HCT116 (cell line): ENCODE data around the gene CACNA1G. TPM values are rescaled to one million over a fixed set of nuclear protein-coding genes. Genes with fewer than 3 reads are reported as not detected.

Experiments
- ATAC-seq: fragments of 200-7000 bp; cut with Tn5 transposase; 2 replicates; pipeline ENCODE4 v1.9.1; 2020; ENCODE audit warnings: mild to moderate bottlenecking, moderate library complexity
- BruUV-seq: library from RNA; stranded (reverse); fragments of 400-500 nt; replicated peaks from 2 replicates; lab custom pipeline; 2021; lab: Mats Ljungman, UMichigan
- CTCF ChIA-PET: fragments of 300-600 bp; sonication (Branson Sonifier 250); formaldehyde crosslinking; loops from one replicate; lab custom pipeline; 2021; ENCODE audit warnings: antibody characterized with exemption; lab: Charles Lee
- POLR2A ChIA-PET: fragments of 300-600, 350-600 bp; sonication (Branson Sonifier 250); formaldehyde crosslinking; loops from one replicate; lab custom pipeline; 2021; ENCODE audit warnings: antibody characterized with exemption; lab: Charles Lee
- RAD21 ChIA-PET, 2 experiments: fragments of 300-600 bp; sonication (Branson Sonifier 250); formaldehyde crosslinking; loops; one replicate each; lab custom pipeline; 2023; ENCODE audit warnings: low total read pairs in 2 of 2; ENCODE audit not compliant: uncharacterized antibody in 2 of 2, unreplicated experiment in 2 of 2, low non-redundant PET in 1 of 2; lab: Charles Lee
- DNase-seq: peaks from one replicate; pipeline ENCODE4 v3.0.0-alpha.2; 2010; ENCODE audit warnings: low read depth, low spot score
- H2AFZ ChIP-seq: fragments of 200-600 bp; shearing (Covaris generic), sonication (generic); 2 replicates; pipeline ENCODE4 v1.6.1; 2017; ENCODE audit warnings: low read depth, mixed run types, mixed read lengths, antibody characterized with exemption, low read length; ENCODE audit not compliant: poor library complexity, severe bottlenecking
- H3K27ac ChIP-seq: 2 replicates; pipeline ENCODE4 v1.5.1; 2012; ENCODE audit warnings: low read depth, low read length
- H3K27me3 ChIP-seq: fragments of 200-600 bp; sonication (generic); 2 replicates; pipeline ENCODE4 v1.6.1; 2016; ENCODE audit warnings: mixed run types, low read length, mixed read lengths; ENCODE audit not compliant: insufficient read depth
- H3K36me3 ChIP-seq, 2 experiments: fragments of 200-500 bp in 1 of 2; fragments of 200-600 bp in 1 of 2; sonication (Bioruptor generic) in 1 of 2; sonication (generic) in 1 of 2; 2 replicates each; pipeline versions ENCODE4 v1.5.1 to v1.6.1; 2014 to 2016; ENCODE audit warnings: low read length in 2 of 2, inconsistent platforms in 1 of 2, mixed read lengths in 1 of 2, mixed run types in 1 of 2; ENCODE audit not compliant: insufficient read depth in 2 of 2, control insufficient read depth in 1 of 2
- H3K4me1 ChIP-seq, 2 experiments: fragments of 200-600 bp in 1 of 2; sonication (generic) in 1 of 2; 2 replicates each; pipeline versions ENCODE4 v1.5.1 to v1.6.1; 2012 to 2017; ENCODE audit warnings: low read length in 2 of 2, inconsistent platforms in 1 of 2, mild to moderate bottlenecking in 1 of 2, mixed read lengths in 1 of 2, mixed run types in 1 of 2, moderate library complexity in 1 of 2; ENCODE audit not compliant: insufficient read depth in 2 of 2, control insufficient read depth in 1 of 2
- H3K4me2 ChIP-seq: fragments of 200-600 bp; sonication (generic); 2 replicates; pipeline ENCODE4 v1.6.1; 2017; ENCODE audit warnings: mixed run types, low read length, mixed read lengths
- H3K4me3 ChIP-seq, 2 experiments: fragments of 200-600 bp in 1 of 2; sonication (generic) in 1 of 2; replicated peaks in 1 of 2; 2 replicates each; pipeline ENCODE4 v1.5.1; 2011 to 2016; ENCODE audit warnings: low read length in 2 of 2, control low read depth in 1 of 2, low read depth in 1 of 2, mild to moderate bottlenecking in 1 of 2, mixed read lengths in 1 of 2, mixed run types in 1 of 2
- H3K79me2 ChIP-seq: fragments of 200-600 bp; sonication (generic); 2 replicates; pipeline ENCODE4 v1.6.1; 2017; ENCODE audit warnings: mild to moderate bottlenecking, mixed run types, low read length, moderate library complexity, mixed read lengths; ENCODE audit not compliant: insufficient read depth
- H3K9ac ChIP-seq: fragments of 200-600 bp; sonication (generic); 2 replicates; pipeline ENCODE4 v1.6.1; 2016; ENCODE audit warnings: low read length, mixed read lengths
- H3K9me2 ChIP-seq: fragments of 200-600 bp; sonication (generic), shearing (Covaris generic); 2 replicates; pipeline ENCODE4 v1.6.1; 2017; ENCODE audit warnings: mixed run types, mild to moderate bottlenecking, moderate library complexity; ENCODE audit not compliant: insufficient read depth
- H3K9me3 ChIP-seq, 2 experiments: fragments of 200-500 bp in 1 of 2; fragments of 200-600 bp in 1 of 2; sonication (Bioruptor generic) in 1 of 2; sonication (generic) in 1 of 2; 2 replicates each; pipeline ENCODE4 v1.6.1; 2014 to 2017; ENCODE audit warnings: low read length in 2 of 2, mixed read lengths in 2 of 2, inconsistent platforms in 1 of 2, low read depth in 1 of 2, mild to moderate bottlenecking in 1 of 2, mixed run types in 1 of 2, moderate library complexity in 1 of 2; ENCODE audit not compliant: control insufficient read depth in 1 of 2, insufficient read depth in 1 of 2
- H4K20me1 ChIP-seq: fragments of 200-600 bp; sonication (generic), shearing (Covaris generic); 2 replicates; pipeline ENCODE4 v1.6.1; 2017; ENCODE audit warnings: mixed run types, mild to moderate bottlenecking, moderate library complexity; ENCODE audit not compliant: insufficient read depth
- POLR2AphosphoS5 ChIP-seq: IDR thresholded peaks from 2 replicates; pipeline ENCODE4 v1.6.1; 2011; ENCODE audit warnings: mild to moderate bottlenecking, low read depth, low read length, moderate library complexity
- TCF7L2 ChIP-seq: IDR thresholded peaks from 2 replicates; pipeline ENCODE4 v1.7.0; 2011; ENCODE audit warnings: borderline replicate concordance, inconsistent platforms; ENCODE audit not compliant: insufficient read depth, insufficient read length; ENCODE audit errors: extremely low read depth
- ZFX ChIP-seq: fragments of 450-650 bp; IDR thresholded peaks from 2 replicates; pipeline ENCODE4 v1.6.1; 2017
- intact Hi-C: fragments of 100-400 bp; cut with micrococcal nuclease; formaldehyde crosslinking; loops from 2 replicates; pipeline ENCODE4 v1.10.0; 2022
- total RNA-seq: library from RNA; stranded (reverse); gene quantifications from one replicate; pipeline ENCODE4 v1.2.1, GENCODE V29; 2021; ENCODE audit not compliant: unreplicated experiment
- TF ChIP-seq, protein P1 (sequence below): IDR thresholded peaks from 2 replicates; pipeline ENCODE4 v1.6.1; 2012; ENCODE audit warnings: low read depth
- TF ChIP-seq, protein P2 (sequence below): IDR thresholded peaks from 2 replicates; pipeline ENCODE4 v1.6.1; 2011; ENCODE audit warnings: mild to moderate bottlenecking, low read length, moderate library complexity; ENCODE audit not compliant: insufficient replicate concordance; ENCODE audit errors: extremely low read depth

CACNA1G gene
- total RNA-seq, 1 experiment from 2014 or later, result 3.4 TPM

GRCh38 chr17:50668025-50668837 is 107.7 kb downstream of the CACNA1G start (continued):
- TF ChIP-seq, protein P1, sequence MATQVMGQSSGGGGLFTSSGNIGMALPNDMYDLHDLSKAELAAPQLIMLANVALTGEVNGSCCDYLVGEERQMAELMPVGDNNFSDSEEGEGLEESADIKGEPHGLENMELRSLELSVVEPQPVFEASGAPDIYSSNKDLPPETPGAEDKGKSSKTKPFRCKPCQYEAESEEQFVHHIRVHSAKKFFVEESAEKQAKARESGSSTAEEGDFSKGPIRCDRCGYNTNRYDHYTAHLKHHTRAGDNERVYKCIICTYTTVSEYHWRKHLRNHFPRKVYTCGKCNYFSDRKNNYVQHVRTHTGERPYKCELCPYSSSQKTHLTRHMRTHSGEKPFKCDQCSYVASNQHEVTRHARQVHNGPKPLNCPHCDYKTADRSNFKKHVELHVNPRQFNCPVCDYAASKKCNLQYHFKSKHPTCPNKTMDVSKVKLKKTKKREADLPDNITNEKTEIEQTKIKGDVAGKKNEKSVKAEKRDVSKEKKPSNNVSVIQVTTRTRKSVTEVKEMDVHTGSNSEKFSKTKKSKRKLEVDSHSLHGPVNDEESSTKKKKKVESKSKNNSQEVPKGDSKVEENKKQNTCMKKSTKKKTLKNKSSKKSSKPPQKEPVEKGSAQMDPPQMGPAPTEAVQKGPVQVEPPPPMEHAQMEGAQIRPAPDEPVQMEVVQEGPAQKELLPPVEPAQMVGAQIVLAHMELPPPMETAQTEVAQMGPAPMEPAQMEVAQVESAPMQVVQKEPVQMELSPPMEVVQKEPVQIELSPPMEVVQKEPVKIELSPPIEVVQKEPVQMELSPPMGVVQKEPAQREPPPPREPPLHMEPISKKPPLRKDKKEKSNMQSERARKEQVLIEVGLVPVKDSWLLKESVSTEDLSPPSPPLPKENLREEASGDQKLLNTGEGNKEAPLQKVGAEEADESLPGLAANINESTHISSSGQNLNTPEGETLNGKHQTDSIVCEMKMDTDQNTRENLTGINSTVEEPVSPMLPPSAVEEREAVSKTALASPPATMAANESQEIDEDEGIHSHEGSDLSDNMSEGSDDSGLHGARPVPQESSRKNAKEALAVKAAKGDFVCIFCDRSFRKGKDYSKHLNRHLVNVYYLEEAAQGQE, result no peak

- Histone ChIP-seq H4K20me1 (no peaks in the 10 kb centered on the region), H2AFZ (no peak overlapping the region), H3K36me3 (no peaks in the 10 kb centered on the region), H3K9me2 (no peaks in the 10 kb centered on the region), H3K4me2 (peak overlapping the region; percentile 67), H3K27me3 (no peaks in the 10 kb centered on the region), H3K9ac (peak overlapping the region; percentile 34), H3K79me2 (no peaks in the 10 kb centered on the region), H3K9me3 (no peaks in the 10 kb centered on the region), H3K4me1 (peaks cover 24 to 65% of the 10 kb centered on the region in 2 experiments), H3K4me3 (peak overlapping the region in 1 of 2 experiments; percentile 28; a peak in 1 of 4 replicates), H3K27ac (no peak overlapping the region; the same call in 1 of the 2 replicates)
- BruUV-seq, result no TSS peak
- intact Hi-C loops, result no loop called here
- TF ChIP-seq ZFX (peak; percentile 62; the same call in 1 of the 2 replicates), TCF7L2 (no peak), POLR2AphosphoS5 (0 out of 2 replicates have a peak, but pooled peaks have one; percentile 17)
- TF ChIP-seq, protein P2, sequence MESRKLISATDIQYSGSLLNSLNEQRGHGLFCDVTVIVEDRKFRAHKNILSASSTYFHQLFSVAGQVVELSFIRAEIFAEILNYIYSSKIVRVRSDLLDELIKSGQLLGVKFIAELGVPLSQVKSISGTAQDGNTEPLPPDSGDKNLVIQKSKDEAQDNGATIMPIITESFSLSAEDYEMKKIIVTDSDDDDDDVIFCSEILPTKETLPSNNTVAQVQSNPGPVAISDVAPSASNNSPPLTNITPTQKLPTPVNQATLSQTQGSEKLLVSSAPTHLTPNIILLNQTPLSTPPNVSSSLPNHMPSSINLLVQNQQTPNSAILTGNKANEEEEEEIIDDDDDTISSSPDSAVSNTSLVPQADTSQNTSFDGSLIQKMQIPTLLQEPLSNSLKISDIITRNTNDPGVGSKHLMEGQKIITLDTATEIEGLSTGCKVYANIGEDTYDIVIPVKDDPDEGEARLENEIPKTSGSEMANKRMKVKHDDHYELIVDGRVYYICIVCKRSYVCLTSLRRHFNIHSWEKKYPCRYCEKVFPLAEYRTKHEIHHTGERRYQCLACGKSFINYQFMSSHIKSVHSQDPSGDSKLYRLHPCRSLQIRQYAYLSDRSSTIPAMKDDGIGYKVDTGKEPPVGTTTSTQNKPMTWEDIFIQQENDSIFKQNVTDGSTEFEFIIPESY, result no peak
- CTCF ChIA-PET, result interaction anchor here (1.0 to 1.1 kb wide), 2 partner anchors 42 to 46 kb away, joined by 3 read pairs; no protein-coding TSS in a partner anchor
- RAD21 ChIA-PET, result interaction anchor here in 1 of 2 experiments (1.5 kb wide), 1 partner anchor 30 kb away, joined by 3 read pairs; no protein-coding TSS in a partner anchor
- ATAC-seq, result 0 out of 2 replicates have a peak, but pooled peaks have one; percentile 2
- DNase-seq, result no peak
- POLR2A ChIA-PET, result interaction anchor here (0.9 to 1.5 kb wide), 2 partner anchors 7 to 15 kb away, joined by 3 to 7 read pairs; no protein-coding TSS in a partner anchor
Measured at GRCh38 chr17:50668838-50669581, 108.5 kb downstream of the CACNA1G start.
